Left ventricle myocardium inferior (tissue), 1 donor: ENCODE data around the gene MC4R. TPM values are rescaled to one million over a fixed set of nuclear protein-coding genes. Genes with fewer than 3 reads are reported as not detected.

Experiments used
- DNase-seq: peaks from one replicate; pipeline ENCODE4 v3.0.0-alpha.2; 2020
- H3K27ac ChIP-seq: fragments of 200-600 bp; replicated peaks from 2 replicates; pipeline ENCODE4 v1.8.0; 2021
- H3K27me3 ChIP-seq: fragments of 200-600 bp; 2 replicates; pipeline ENCODE4 v1.8.0; 2021; ENCODE audit warnings: low read depth
- H3K36me3 ChIP-seq: fragments of 200-600 bp; 2 replicates; pipeline ENCODE4 v1.8.0; 2021
- H3K4me1 ChIP-seq: fragments of 200-600 bp; 2 replicates; pipeline ENCODE4 v1.8.0; 2021
- H3K4me3 ChIP-seq: fragments of 200-600 bp; 2 replicates; pipeline ENCODE4 v1.8.0; 2021; ENCODE audit warnings: mild to moderate bottlenecking, moderate library complexity
- H3K9me3 ChIP-seq: fragments of 200-600 bp; replicated peaks from 2 replicates; pipeline ENCODE4 v1.8.0; 2021
- CTCF ChIP-seq: fragments of 200-600 bp; IDR thresholded peaks from 2 replicates; pipeline ENCODE4 v1.8.0; 2021; ENCODE audit warnings: antibody characterized with exemption, mild to moderate bottlenecking, borderline replicate concordance
- intact Hi-C: fragments of 100-400 bp; cut with micrococcal nuclease; formaldehyde crosslinking; loops from one replicate; pipeline ENCODE4 v1.11.0; 2022
- total RNA-seq: library from RNA; stranded (reverse); fragmentation: NEBNext Ultra II Directional; extraction: Animal tissue kit (Norgen Biotek cat#: 25700); gene quantifications from one replicate; pipeline ENCODE4 v1.2.1, GENCODE V29; 2021
- donor health status: DM: no; HTN: yes; CAD: no; lungs with severe emphysema.

MC4R gene
- total RNA-seq, 1 donor from 2014 or later, result not detected

GRCh38 chr18:60329131-60329530 lies 43.4 kb downstream of the MC4R start:
- intact Hi-C loops, result no loop called here
- Histone ChIP-seq H3K4me1 (no peaks in the 10 kb centered on the region), H3K9me3 (peaks cover 21% of the 10 kb centered on the region), H3K27me3 (no peaks in the 10 kb centered on the region), H3K4me3 (no peak overlapping the region), H3K27ac (no peak overlapping the region), H3K36me3 (no peaks in the 10 kb centered on the region)
- no peak for DNase-seq
- no peak for TF ChIP-seq CTCF

GRCh38 chr18:60327880-60328279 lies 44.7 kb downstream of the MC4R start:
- no peak for DNase-seq
- no peak for TF ChIP-seq CTCF
- Histone ChIP-seq H3K4me3 (no peak overlapping the region), H3K27me3 (no peaks in the 10 kb centered on the region), H3K9me3 (peaks cover 29% of the 10 kb centered on the region), H3K27ac (no peak overlapping the region), H3K36me3 (no peaks in the 10 kb centered on the region), H3K4me1 (no peaks in the 10 kb centered on the region)
- intact Hi-C loops, result no loop called here

GRCh38 chr18:60322591-60322990 lies 50.0 kb downstream of the MC4R start:
- peaks cover 35% of the 10 kb centered on the region for H3K9me3 ChIP-seq
- DNase-seq, result no peak
- TF ChIP-seq CTCF, result no peak
- no peak overlapping the region for H3K27ac ChIP-seq
- no peaks in the 10 kb centered on the region for H3K4me1 ChIP-seq
- no peak overlapping the region for H3K4me3 ChIP-seq
- H3K27me3 ChIP-seq, result no peaks in the 10 kb centered on the region
- H3K36me3 ChIP-seq, result no peaks in the 10 kb centered on the region
- intact Hi-C loops, result no loop called here
